HepG2 (cell line): Measurements from ENCODE around the gene LIPT1. TPM values are rescaled to one million over a fixed set of nuclear protein-coding genes. Genes with fewer than 3 reads are reported as not detected.

Source experiments
- FOXJ3 ChIP-seq: sonication (generic); formaldehyde crosslinking; IDR thresholded peaks from 2 replicates; pipeline ENCODE4 v1.4.0; 2020; ENCODE audit warnings: missing genetic modification reagents, mild to moderate bottlenecking, borderline replicate concordance
- GABPA ChIP-seq, 2 experiments: IDR thresholded peaks; 2 replicates each; pipeline ENCODE4 v1.6.1; 2011 to 2016; ENCODE audit warnings: low read depth in 2 of 2, low read length in 1 of 2, missing biosample characterization in 1 of 2, missing genetic modification characterization in 1 of 2
- GLI4 ChIP-seq: sonication (generic); formaldehyde crosslinking; IDR thresholded peaks from 2 replicates; pipeline ENCODE4 v1.5.1; 2020; ENCODE audit warnings: missing genetic modification reagents, mild to moderate bottlenecking, moderate library complexity, borderline replicate concordance
- KLF13 ChIP-seq: sonication (generic); formaldehyde crosslinking; IDR thresholded peaks from 2 replicates; pipeline ENCODE4 v1.4.0; 2020; ENCODE audit warnings: mild to moderate bottlenecking, missing genetic modification reagents
- MIXL1 ChIP-seq: IDR thresholded peaks from 2 replicates; pipeline ENCODE4 v1.6.1; 2016
- MNT ChIP-seq: fragments of 450-650 bp; IDR thresholded peaks from 2 replicates; pipeline ENCODE4 v1.6.1; 2016
- PAX8 ChIP-seq: sonication (generic); formaldehyde crosslinking; IDR thresholded peaks from 2 replicates; pipeline ENCODE4 v1.8.0; 2022; ENCODE audit warnings: mild to moderate bottlenecking, missing genetic modification reagents, borderline replicate concordance
- PCBP1 ChIP-seq: fragments of 200-400 bp; formaldehyde crosslinking; IDR thresholded peaks from 2 replicates; pipeline ENCODE4 v1.6.1; 2017; ENCODE audit warnings: mild to moderate bottlenecking, low read depth, low read length, borderline replicate concordance
- PITX1 ChIP-seq: sonication (generic); formaldehyde crosslinking; IDR thresholded peaks from 2 replicates; pipeline ENCODE4 v1.5.1; 2020; ENCODE audit warnings: mild to moderate bottlenecking, missing genetic modification reagents
- SRY ChIP-seq: sonication (generic); formaldehyde crosslinking; IDR thresholded peaks from 2 replicates; pipeline ENCODE4 v1.8.0; 2022; ENCODE audit warnings: mild to moderate bottlenecking, missing genetic modification reagents
- ZFP1 ChIP-seq: IDR thresholded peaks from 2 replicates; pipeline ENCODE4 v1.6.1; 2016
- ZNF205 ChIP-seq: IDR thresholded peaks from 2 replicates; pipeline ENCODE4 v1.6.1; 2018; ENCODE audit warnings: missing biosample characterization, missing genetic modification reagents
- ZNF317 ChIP-seq: sonication (generic); formaldehyde crosslinking; IDR thresholded peaks from 2 replicates; pipeline ENCODE4 v1.5.0; 2020; ENCODE audit warnings: mild to moderate bottlenecking, missing genetic modification reagents
- ZNF326 ChIP-seq: sonication (generic); formaldehyde crosslinking; IDR thresholded peaks from 2 replicates; pipeline ENCODE4 v1.4.0; 2020; ENCODE audit warnings: missing genetic modification reagents, borderline replicate concordance
- ZNF335 ChIP-seq: sonication (generic); formaldehyde crosslinking; IDR thresholded peaks from 2 replicates; pipeline ENCODE4 v1.4.0; 2020; ENCODE audit warnings: missing genetic modification reagents
- ZNF446 ChIP-seq: sonication (generic); formaldehyde crosslinking; IDR thresholded peaks from 2 replicates; pipeline ENCODE4 v1.5.0; 2020; ENCODE audit warnings: mild to moderate bottlenecking, missing genetic modification reagents
- ZNF567 ChIP-seq: sonication (generic); formaldehyde crosslinking; IDR thresholded peaks from 2 replicates; pipeline ENCODE4 v1.8.1; 2023; ENCODE audit warnings: mild to moderate bottlenecking, missing genetic modification reagents, borderline replicate concordance
- ZNF569 ChIP-seq: sonication (generic); formaldehyde crosslinking; IDR thresholded peaks from 2 replicates; pipeline ENCODE4 v1.5.0; 2020; ENCODE audit warnings: mild to moderate bottlenecking, missing genetic modification reagents, moderate library complexity, borderline replicate concordance
- ZNF614 ChIP-seq: IDR thresholded peaks from 2 replicates; pipeline ENCODE4 v1.6.1; 2018; ENCODE audit warnings: missing biosample characterization, missing genetic modification reagents, inconsistent platforms, borderline replicate concordance
- ZNF775 ChIP-seq: sonication (generic); formaldehyde crosslinking; IDR thresholded peaks from 2 replicates; pipeline ENCODE4 v1.4.0; 2020; ENCODE audit warnings: missing genetic modification reagents, mild to moderate bottlenecking, moderate library complexity, borderline replicate concordance
- ZSCAN29 ChIP-seq: sonication (generic); formaldehyde crosslinking; conservative IDR thresholded peaks from 2 replicates; pipeline ENCODE4 v1.4.0; 2020; ENCODE audit warnings: mild to moderate bottlenecking, missing genetic modification reagents
- polyA plus RNA-seq, 8 experiments: library from polyadenylated mRNA; depleted of rRNA in 3 of 8; stranded (reverse) in 7 of 8; unstranded in 1 of 8; fragments of >200 nt; fragmentation: Illumina TruSeq in 4 of 8; extraction: Trizol in 4 of 8; gene quantifications; 2 replicates each; pipeline versions ENCODE4 v1.2.1 to v1.2.3, GENCODE V29; 2011 to 2016; ENCODE audit warnings: low read depth in 4 of 8, missing spikeins in 1 of 8, mixed read lengths in 1 of 8; ENCODE audit not compliant: insufficient read depth in 1 of 8
- total RNA-seq, 5 experiments: library from RNA; depleted of rRNA; stranded (reverse); fragments of >200 nt; fragmentation: Illumina TruSeq; extraction: Trizol; gene quantifications; 2 replicates each; pipeline ENCODE4 v1.2.3, GENCODE V29; 2016; ENCODE audit warnings: low read depth in 1 of 5
- TF ChIP-seq, protein P1 (sequence below): IDR thresholded peaks from 2 replicates; pipeline ENCODE4 v1.6.1; 2016; ENCODE audit warnings: mild to moderate bottlenecking
- TF ChIP-seq, protein P2 (sequence below): IDR thresholded peaks from 2 replicates; pipeline ENCODE4 v1.6.1; 2016

Gene LIPT1
- total and polyA plus RNA-seq, 2 of the 13 experiments (the other 11 are each of a cell fraction or from before 2014, with no cell fraction given), result 8.0 to 9.6 TPM

- TF ChIP-seq PITX1 (no peak), ZNF775 (CRISPR knock-in tag) (no peak), MNT (no peak), ZSCAN29 (CRISPR knock-in tag) (no peak), ZFP1 (CRISPR knock-in tag) (no peak), ZNF614 (0 out of 2 replicates have a peak, but pooled peaks have one; percentile 10), ZNF567 (CRISPR knock-in tag) (no peak; the same call in 1 of the 2 replicates), ZNF326 (no peak), MIXL1 (CRISPR knock-in tag) (no peak), ZNF205 (CRISPR knock-in tag) (0 out of 2 replicates have a peak, but pooled peaks have one; percentile 41), SRY (peak; percentile 73; the same call in 1 of the 2 replicates), ZNF317 (CRISPR knock-in tag) (no peak), GLI4 (CRISPR knock-in tag) (no peak; the same call in 1 of the 2 replicates), ZNF335 (no peak), FOXJ3 (CRISPR knock-in tag) (no peak), PCBP1 (no peak; the same call in 1 of the 2 replicates), GABPA (IDR thresholded peaks at IDR 0.05; ENCODE audit: low read depth, low read length) (peak; percentile 30; the same call in 1 of the 2 replicates), GABPA (CRISPR knock-in tag; IDR thresholded peaks at IDR 0.05; ENCODE audit: low read depth) (0 out of 2 replicates have a peak, but pooled peaks have one; percentile 48), PAX8 (no peak), ZNF446 (CRISPR knock-in tag) (peak; percentile 74), KLF13 (no peak; the same call in 1 of the 2 replicates), ZNF569 (no peak)
- TF ChIP-seq, protein P1, sequence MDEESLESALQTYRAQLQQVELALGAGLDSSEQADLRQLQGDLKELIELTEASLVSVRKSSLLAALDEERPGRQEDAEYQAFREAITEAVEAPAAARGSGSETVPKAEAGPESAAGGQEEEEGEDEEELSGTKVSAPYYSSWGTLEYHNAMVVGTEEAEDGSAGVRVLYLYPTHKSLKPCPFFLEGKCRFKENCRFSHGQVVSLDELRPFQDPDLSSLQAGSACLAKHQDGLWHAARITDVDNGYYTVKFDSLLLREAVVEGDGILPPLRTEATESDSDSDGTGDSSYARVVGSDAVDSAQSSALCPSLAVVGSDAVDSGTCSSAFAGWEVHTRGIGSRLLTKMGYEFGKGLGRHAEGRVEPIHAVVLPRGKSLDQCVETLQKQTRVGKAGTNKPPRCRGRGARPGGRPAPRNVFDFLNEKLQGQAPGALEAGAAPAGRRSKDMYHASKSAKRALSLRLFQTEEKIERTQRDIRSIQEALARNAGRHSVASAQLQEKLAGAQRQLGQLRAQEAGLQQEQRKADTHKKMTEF (CRISPR knock-in tag), result no peak
- TF ChIP-seq, protein P2, sequence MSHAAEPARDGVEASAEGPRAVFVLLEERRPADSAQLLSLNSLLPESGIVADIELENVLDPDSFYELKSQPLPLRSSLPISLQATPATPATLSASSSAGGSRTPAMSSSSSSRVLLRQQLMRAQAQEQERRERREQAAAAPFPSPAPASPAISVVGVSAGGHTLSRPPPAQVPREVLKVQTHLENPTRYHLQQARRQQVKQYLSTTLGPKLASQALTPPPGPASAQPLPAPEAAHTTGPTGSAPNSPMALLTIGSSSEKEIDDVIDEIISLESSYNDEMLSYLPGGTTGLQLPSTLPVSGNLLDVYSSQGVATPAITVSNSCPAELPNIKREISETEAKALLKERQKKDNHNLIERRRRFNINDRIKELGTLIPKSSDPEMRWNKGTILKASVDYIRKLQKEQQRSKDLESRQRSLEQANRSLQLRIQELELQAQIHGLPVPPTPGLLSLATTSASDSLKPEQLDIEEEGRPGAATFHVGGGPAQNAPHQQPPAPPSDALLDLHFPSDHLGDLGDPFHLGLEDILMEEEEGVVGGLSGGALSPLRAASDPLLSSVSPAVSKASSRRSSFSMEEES (CRISPR knock-in tag), result no peak
Measured at GRCh38 chr2:99140860-99141109, 14.0 kb upstream of the LIPT1 start (continued).
